Measurements from ENCODE around the gene KCNQ1OT1.

Gene KCNQ1OT1

DNA sequence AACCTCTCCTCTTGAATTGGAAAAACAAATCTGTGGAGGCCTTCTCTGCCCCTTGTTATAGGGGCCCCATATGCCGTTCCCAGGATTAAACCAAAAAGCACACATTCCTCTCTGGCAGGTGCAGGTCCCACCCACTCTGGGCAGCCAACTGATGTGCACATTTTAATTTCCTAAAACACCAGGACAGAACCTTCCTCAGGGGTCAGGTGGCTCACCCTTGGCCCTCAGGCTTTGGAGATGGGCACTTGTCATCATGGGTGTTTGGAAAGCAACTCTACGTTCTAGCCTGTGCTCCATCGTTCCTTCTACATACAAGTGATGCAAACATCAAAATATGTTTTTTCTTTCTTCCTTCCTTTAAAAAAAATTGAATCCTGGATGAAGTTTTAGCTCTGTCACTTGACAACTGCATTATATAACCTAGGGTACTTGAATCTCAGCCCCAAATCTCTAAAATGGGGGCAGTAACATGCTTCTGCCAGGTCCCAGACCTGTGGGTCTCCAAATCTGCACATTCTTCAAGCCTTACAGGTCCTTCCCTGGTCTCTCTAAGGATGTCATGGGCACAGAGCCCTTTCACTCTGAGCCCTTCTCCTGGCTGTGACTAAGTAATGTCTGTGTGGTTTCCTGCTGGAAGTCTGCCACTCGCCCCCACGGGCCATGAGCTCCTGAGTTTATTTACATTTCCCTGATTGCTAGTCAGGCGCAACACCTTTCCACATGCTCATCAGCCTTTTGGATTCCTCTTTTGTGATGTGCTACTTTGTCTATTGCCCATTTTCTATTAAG, 43.8 kb downstream of the KCNQ1OT1 start:
- no peak for TF ChIP-seq CTCF (IDR thresholded peaks at IDR 0.05; ENCODE audit: low read depth, low read length, missing control alignments)
- DNase-seq (ENCODE audit: low read depth), result peak; percentile 24
- H3K4me3 ChIP-seq (ENCODE audit: low read depth, low read length), result no peak overlapping the region
- in situ Hi-C loops (cut with HindIII; ENCODE audit: low sequenced_read_pairs), result loop anchor here (25.0 kb wide), 1 partner anchor 206 kb away; no protein-coding TSS in a partner anchor

GRCh38 chr11:2655016-2655719, 44.6 kb downstream of the KCNQ1OT1 start:
- H3K4me3 ChIP-seq (ENCODE audit: low read depth, low read length), result no peak overlapping the region
- no peak for TF ChIP-seq CTCF (IDR thresholded peaks at IDR 0.05; ENCODE audit: low read depth, low read length, missing control alignments)
- in situ Hi-C loops (cut with HindIII; ENCODE audit: low sequenced_read_pairs), result loop anchor here (25.0 kb wide), 1 partner anchor 207 kb away; no protein-coding TSS in a partner anchor
- DNase-seq (ENCODE audit: low read depth), result no peak

- in situ Hi-C loops (cut with HindIII; ENCODE audit: low sequenced_read_pairs), result loop anchor here (5.0 to 25.0 kb wide), 3 partner anchors 47 to 208 kb away; no protein-coding TSS in a partner anchor
- H3K4me3 ChIP-seq (ENCODE audit: low read depth, low read length), result no peak overlapping the region
- DNase-seq (ENCODE audit: low read depth), result no peak
- no peak for TF ChIP-seq CTCF (IDR thresholded peaks at IDR 0.05; ENCODE audit: low read depth, low read length, missing control alignments)
Observed at GRCh38 chr11:2653930-2654739, 45.7 kb downstream of the KCNQ1OT1 start.

DNA sequence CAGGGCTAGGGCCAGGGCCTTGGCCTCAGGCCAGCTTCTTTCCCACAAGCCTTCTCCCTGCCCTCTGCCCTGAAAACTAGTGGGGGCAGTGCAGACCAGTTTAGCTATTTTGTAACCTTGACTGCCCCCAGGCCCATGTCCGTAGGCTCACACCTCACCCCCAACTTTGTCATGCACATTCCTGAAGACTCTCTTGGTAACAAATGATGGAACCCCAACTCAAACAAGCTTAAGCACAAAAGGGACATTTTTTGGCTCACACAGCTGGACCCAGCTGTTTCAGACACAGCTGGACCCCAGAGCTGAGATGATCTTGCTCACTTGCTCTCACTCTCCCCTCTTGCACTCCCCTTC, 46.6 kb downstream of the KCNQ1OT1 start:
- in situ Hi-C loops (cut with HindIII; ENCODE audit: low sequenced_read_pairs), result loop anchor here (5.0 to 25.0 kb wide), 3 partner anchors 46 to 209 kb away; no protein-coding TSS in a partner anchor
- DNase-seq (ENCODE audit: low read depth), result no peak
- no peak for TF ChIP-seq CTCF (IDR thresholded peaks at IDR 0.05; ENCODE audit: low read depth, low read length, missing control alignments)
- H3K4me3 ChIP-seq (ENCODE audit: low read depth, low read length), result no peak overlapping the region

- H3K4me3 ChIP-seq (ENCODE audit: low read depth, low read length), result no peak overlapping the region
- DNase-seq (ENCODE audit: low read depth), result no peak
- in situ Hi-C loops (cut with HindIII; ENCODE audit: low sequenced_read_pairs), result loop anchor here (5.0 to 25.0 kb wide), 3 partner anchors 45 to 210 kb away; no protein-coding TSS in a partner anchor
- TF ChIP-seq CTCF (IDR thresholded peaks at IDR 0.05; ENCODE audit: low read depth, low read length, missing control alignments), result no peak
Observed at GRCh38 chr11:2652333-2653197, 47.2 kb downstream of the KCNQ1OT1 start.
